A673 (cell line): ENCODE results near the gene SLC8A2. TPM values are rescaled to one million over a fixed set of nuclear protein-coding genes. Genes with fewer than 3 reads are reported as not detected.

ENCODE experiments used
- BruUV-seq: library from RNA; stranded (reverse); fragments of 400-500 nt; replicated peaks from 2 replicates; lab custom pipeline; 2021; lab: Mats Ljungman, UMichigan
- CTCF ChIA-PET: fragments of 300-600 bp; sonication (Branson Sonifier 250); formaldehyde crosslinking; loops from one replicate; lab custom pipeline; 2022; ENCODE audit warnings: antibody characterized with exemption; lab: Charles Lee
- POLR2A ChIA-PET: fragments of 300-600 bp; sonication (Branson Sonifier 250); formaldehyde crosslinking; loops from one replicate; lab custom pipeline; 2022; ENCODE audit warnings: antibody characterized with exemption; ENCODE audit not compliant: low non-redundant PET; lab: Charles Lee
- DNase-seq: peaks from one replicate; pipeline ENCODE4 v3.0.0-alpha.2; 2015; ENCODE audit warnings: low spot score
- H3K27ac ChIP-seq: fragments of 200-600 bp; sonication (generic); 2 replicates; pipeline ENCODE4 v1.5.1; 2016; ENCODE audit warnings: mixed run types, low read depth, mild to moderate bottlenecking, mixed read lengths, antibody characterized with exemption, low read length; ENCODE audit not compliant: poor library complexity, severe bottlenecking
- H3K27me3 ChIP-seq: fragments of 200-600 bp; sonication (generic); replicated peaks from 2 replicates; pipeline ENCODE4 v1.6.1; 2017; ENCODE audit warnings: mixed run types, low read depth, mild to moderate bottlenecking, mixed read lengths, antibody characterized with exemption, low read length; ENCODE audit not compliant: insufficient read depth, poor library complexity
- H3K36me3 ChIP-seq: fragments of 200-600 bp; sonication (generic); 2 replicates; pipeline ENCODE4 v1.6.1; 2016; ENCODE audit warnings: mixed run types, mild to moderate bottlenecking, mixed read lengths, antibody characterized with exemption, low read length; ENCODE audit not compliant: insufficient read depth, poor library complexity, severe bottlenecking
- H3K4me1 ChIP-seq: fragments of 200-600 bp; sonication (generic); 2 replicates; pipeline ENCODE4 v1.6.1; 2017; ENCODE audit warnings: mixed run types, mild to moderate bottlenecking, mixed read lengths, antibody characterized with exemption, low read length; ENCODE audit not compliant: insufficient read depth, poor library complexity, severe bottlenecking
- H3K4me3 ChIP-seq: fragments of 200-600 bp; sonication (generic); 2 replicates; pipeline ENCODE4 v1.5.1; 2016; ENCODE audit warnings: low read depth, mixed run types, mild to moderate bottlenecking, mixed read lengths, low read length; ENCODE audit not compliant: poor library complexity, severe bottlenecking
- H3K9me3 ChIP-seq: fragments of 200-600 bp; sonication (generic); 2 replicates; pipeline ENCODE4 v1.6.1; 2016; ENCODE audit warnings: mixed run types, low read depth, mild to moderate bottlenecking, mixed read lengths, antibody characterized with exemption, low read length; ENCODE audit not compliant: poor library complexity, severe bottlenecking
- CTCF ChIP-seq: fragments of 300-800, 200-600 bp; sonication (generic); conservative IDR thresholded peaks from 2 replicates; pipeline ENCODE4 v1.5.1; 2017; ENCODE audit warnings: low read depth, mild to moderate bottlenecking, antibody characterized with exemption, low read length, moderate library complexity, mixed read lengths
- EZH2 ChIP-seq: fragments of 200-600 bp; sonication (generic); IDR thresholded peaks from 2 replicates; pipeline ENCODE4 v1.6.1; 2017; ENCODE audit warnings: borderline replicate concordance, low read depth, mild to moderate bottlenecking, mixed read lengths, antibody characterized with exemption, low read length; ENCODE audit not compliant: poor library complexity, severe bottlenecking
- intact Hi-C: fragments of 100-400 bp; cut with micrococcal nuclease; formaldehyde crosslinking; loops from one replicate; pipeline ENCODE4 v1.10.0; 2022; ENCODE audit not compliant: unreplicated experiment
- total RNA-seq: library from RNA; stranded (reverse); gene quantifications from 2 replicates; pipeline ENCODE4 v1.2.3, GENCODE V29; 2021

SLC8A2 gene
- total RNA-seq, 1 experiment from 2014 or later: 3.2 TPM

- H3K4me1 ChIP-seq: peaks cover 17% of the 10 kb centered on the region
- intact Hi-C loops: loop anchor here (1.0 to 5.0 kb wide), 2 partner anchors 55 to 131 kb away; partner anchors contain the start of gene KPTN
- peak overlapping the region; percentile 34 for H3K4me3 ChIP-seq
- peak; percentile 81 for DNase-seq
- peak overlapping the region; percentile 82 for H3K27ac ChIP-seq
- no peaks in the 10 kb centered on the region for H3K9me3 ChIP-seq
- POLR2A ChIA-PET: interaction anchor here (0.8 kb wide), 1 partner anchor 152 kb away, joined by 5 read pairs; no protein-coding TSS in a partner anchor
- H3K27me3 ChIP-seq: peaks cover 12% of the 10 kb centered on the region
- H3K36me3 ChIP-seq: no peaks in the 10 kb centered on the region
- TF ChIP-seq EZH2 (no peak), CTCF (peak; percentile 93)
- CTCF ChIA-PET: interaction anchor here (0.7 to 1.9 kb wide), 12 partner anchors 9 to 285 kb away, joined by 3 to 16 read pairs (median 4); partner anchors contain the start of genes DHX34, EHD2 and KPTN
- BruUV-seq: no TSS peak
These were observed 44.2 kb downstream of the SLC8A2 start for GRCh38 chr19:47427241-47428176.

GRCh38 chr19:47423203-47423882 lies 48.4 kb downstream of the SLC8A2 start:
- intact Hi-C loops: no loop called here
- H3K27me3 ChIP-seq: peaks cover 25% of the 10 kb centered on the region
- no peak overlapping the region for H3K27ac ChIP-seq
- TF ChIP-seq EZH2 (no peak), CTCF (no peak)
- H3K4me1 ChIP-seq: peaks cover 37% of the 10 kb centered on the region
- POLR2A ChIA-PET: no interaction called here
- no TSS peak for BruUV-seq
- CTCF ChIA-PET: no interaction called here
- DNase-seq: no peak
- H3K9me3 ChIP-seq: no peaks in the 10 kb centered on the region
- no peak overlapping the region for H3K4me3 ChIP-seq
- no peaks in the 10 kb centered on the region for H3K36me3 ChIP-seq

GRCh38 chr19:47422417-47423163 lies 49.1 kb downstream of the SLC8A2 start:
- H3K27me3 ChIP-seq: peaks cover 25% of the 10 kb centered on the region
- peaks cover 37% of the 10 kb centered on the region for H3K4me1 ChIP-seq
- peak overlapping the region; percentile 23 for H3K4me3 ChIP-seq
- POLR2A ChIA-PET: no interaction called here
- no peak for DNase-seq
- CTCF ChIA-PET: no interaction called here
- intact Hi-C loops: no loop called here
- no peaks in the 10 kb centered on the region for H3K9me3 ChIP-seq
- no peak for TF ChIP-seq CTCF
- no peak for TF ChIP-seq EZH2
- no peak overlapping the region for H3K27ac ChIP-seq
- no TSS peak for BruUV-seq
- H3K36me3 ChIP-seq: no peaks in the 10 kb centered on the region
